RWPE1 (cell line): ENCODE measurements around the gene RRAGD.

Experiments used
- CTCF ChIA-PET: fragments of 350-600 bp; sonication (Branson Sonifier 250); formaldehyde crosslinking; extraction: SDS; loops from one replicate; lab custom pipeline; 2021; lab: Yijun Ruan, JAX
- POLR2A ChIA-PET: fragments of 400-600 bp; formaldehyde crosslinking; extraction: SDS; loops from one replicate; lab custom pipeline; 2020; ENCODE audit warnings: antibody characterized with exemption; ENCODE audit not compliant: low non-redundant PET; lab: Yijun Ruan, JAX
- DNase-seq: peaks from one replicate; pipeline ENCODE4 v3.0.0; 2012; ENCODE audit warnings: low spot score
- H3K27ac ChIP-seq: fragments of 450-650 bp; 2 replicates; pipeline ENCODE4 v1.5.1; 2017
- TF ChIP-seq, protein P1 (sequence below): fragments of 450-650 bp; conservative IDR thresholded peaks from 2 replicates; pipeline ENCODE4 v1.5.1; 2017; ENCODE audit warnings: low read depth, mild to moderate bottlenecking

The RRAGD gene

DNA sequence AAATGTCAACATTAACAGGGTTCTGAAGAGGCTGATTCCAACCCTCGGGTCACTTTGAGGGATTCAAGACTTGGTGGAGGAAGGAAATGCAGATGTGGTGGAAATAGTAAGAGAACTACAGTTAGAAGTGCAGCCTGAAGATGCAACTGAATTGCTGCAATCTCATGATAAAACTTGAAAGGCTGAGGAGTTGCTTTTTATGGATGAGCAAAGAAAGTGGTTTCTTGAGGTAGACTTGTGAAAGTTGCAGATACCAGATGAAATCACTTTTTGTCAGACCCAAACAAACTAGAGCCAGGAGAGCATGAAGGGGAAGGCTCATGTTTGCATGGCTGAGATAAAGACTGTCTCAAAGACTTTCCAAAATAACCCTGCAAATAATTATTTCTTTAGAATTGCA lies 37.1 kb upstream of the RRAGD start:
- H3K27ac ChIP-seq: no peak overlapping the region
- TF ChIP-seq, protein P1, sequence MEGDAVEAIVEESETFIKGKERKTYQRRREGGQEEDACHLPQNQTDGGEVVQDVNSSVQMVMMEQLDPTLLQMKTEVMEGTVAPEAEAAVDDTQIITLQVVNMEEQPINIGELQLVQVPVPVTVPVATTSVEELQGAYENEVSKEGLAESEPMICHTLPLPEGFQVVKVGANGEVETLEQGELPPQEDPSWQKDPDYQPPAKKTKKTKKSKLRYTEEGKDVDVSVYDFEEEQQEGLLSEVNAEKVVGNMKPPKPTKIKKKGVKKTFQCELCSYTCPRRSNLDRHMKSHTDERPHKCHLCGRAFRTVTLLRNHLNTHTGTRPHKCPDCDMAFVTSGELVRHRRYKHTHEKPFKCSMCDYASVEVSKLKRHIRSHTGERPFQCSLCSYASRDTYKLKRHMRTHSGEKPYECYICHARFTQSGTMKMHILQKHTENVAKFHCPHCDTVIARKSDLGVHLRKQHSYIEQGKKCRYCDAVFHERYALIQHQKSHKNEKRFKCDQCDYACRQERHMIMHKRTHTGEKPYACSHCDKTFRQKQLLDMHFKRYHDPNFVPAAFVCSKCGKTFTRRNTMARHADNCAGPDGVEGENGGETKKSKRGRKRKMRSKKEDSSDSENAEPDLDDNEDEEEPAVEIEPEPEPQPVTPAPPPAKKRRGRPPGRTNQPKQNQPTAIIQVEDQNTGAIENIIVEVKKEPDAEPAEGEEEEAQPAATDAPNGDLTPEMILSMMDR: no peak
- ChIA-PET CTCF (no interaction called here), POLR2A (no interaction called here)
- no peak for DNase-seq

DNA sequence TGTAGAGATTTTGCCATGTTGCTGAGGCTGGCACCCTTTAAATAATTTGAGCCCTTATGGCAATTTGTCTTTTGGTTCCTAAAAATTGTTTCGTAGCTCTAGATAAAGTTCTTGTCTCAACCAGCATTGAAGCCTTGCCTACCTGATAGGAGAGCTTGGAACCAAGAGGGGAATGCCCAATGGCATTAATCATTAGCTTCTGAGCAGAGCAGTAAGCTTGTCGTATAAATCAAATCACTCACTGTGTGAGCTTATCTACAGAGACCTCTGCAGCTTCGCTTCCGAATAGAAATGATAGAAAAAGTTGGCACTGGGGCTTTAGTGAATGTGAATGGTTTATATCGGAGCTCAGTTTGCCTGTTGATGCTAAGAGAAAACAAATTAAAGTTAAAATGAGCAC lies 31.6 kb upstream of the RRAGD start:
- no peak for DNase-seq
- CTCF ChIA-PET: no interaction called here
- TF ChIP-seq, protein P1: no peak
- POLR2A ChIA-PET: no interaction called here
- H3K27ac ChIP-seq: no peak overlapping the region

DNA sequence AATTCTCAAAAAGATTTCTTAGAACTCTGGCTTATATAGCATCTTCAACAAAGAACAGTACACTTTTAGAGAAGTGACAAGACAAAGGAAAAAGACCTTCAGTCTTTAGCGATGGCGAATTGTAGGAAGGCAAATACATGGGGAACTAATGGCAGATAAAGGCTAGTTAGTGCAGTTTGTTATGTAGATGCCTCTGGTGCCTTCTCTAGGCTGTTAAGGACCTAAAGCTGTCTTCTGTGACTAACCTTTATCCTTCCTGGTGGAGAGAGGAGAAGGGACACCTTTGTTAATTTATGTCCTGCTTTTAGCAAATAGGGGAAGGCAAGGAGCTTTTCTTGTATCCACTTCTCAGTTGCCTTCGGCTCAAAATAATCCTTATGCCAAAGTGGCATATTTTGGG lies 28.1 kb upstream of the RRAGD start:
- ChIA-PET CTCF (no interaction called here), POLR2A (no interaction called here)
- H3K27ac ChIP-seq: no peak overlapping the region

GRCh38 chr6:89439014-89439413 lies 26.9 kb upstream of the RRAGD start:
- ChIA-PET CTCF (no interaction called here), POLR2A (no interaction called here)
- DNase-seq: no peak
- TF ChIP-seq, protein P1: no peak
- no peak overlapping the region for H3K27ac ChIP-seq

More for the DNA sequence above, 28.1 kb upstream of the RRAGD start:
- no peak for DNase-seq
- TF ChIP-seq, protein P1: no peak

GRCh38 chr6:89438248-89438647 lies 26.2 kb upstream of the RRAGD start:
- CTCF ChIA-PET: no interaction called here
- POLR2A ChIA-PET: no interaction called here
- DNase-seq: no peak
- TF ChIP-seq, protein P1: no peak
- H3K27ac ChIP-seq: no peak overlapping the region

GRCh38 chr6:89436226-89436625 lies 24.2 kb upstream of the RRAGD start:
- no peak for DNase-seq
- ChIA-PET CTCF (interaction anchor here (0.6 to 0.8 kb wide), 2 partner anchors 161 to 1995 kb away, joined by 3 read pairs; no protein-coding TSS in a partner anchor), POLR2A (no interaction called here)
- H3K27ac ChIP-seq: no peak overlapping the region
- TF ChIP-seq, protein P1: no peak
